ENCODE results near the gene ATP6V1E1.
"Not testable (repeated sequence)": the region's sequence is repeated elsewhere in the genome, so short reads cannot be mapped to it uniquely, and the experiment has no call there.

ATP6V1E1 gene

GRCh38 chr22:17628406-17629172, at the start of gene ATP6V1E1:
ATP6V1E1 (minus strand) TSS chr22:17628749; CDS start chr22:17628635, 114 bp downstream.
- peak; percentile 96 for DNase-seq

- no peak for DNase-seq
Observed at GRCh38 chr22:17675584-17675983, 47.0 kb upstream of the ATP6V1E1 start.

GRCh38 chr22:17674152-17674551, 45.6 kb upstream of the ATP6V1E1 start:
- no peak for DNase-seq

GRCh38 chr22:17672417-17672991, 44.0 kb upstream of the ATP6V1E1 start:
- DNase-seq, result peak; percentile 4

- DNase-seq, result not testable (repeated sequence)
Observed at GRCh38 chr22:17671521-17672092, 43.1 kb upstream of the ATP6V1E1 start.

GRCh38 chr22:17665854-17666253, 37.3 kb upstream of the ATP6V1E1 start:
- no peak for DNase-seq

GRCh38 chr22:17665248-17665647, 36.7 kb upstream of the ATP6V1E1 start:
- no peak for DNase-seq

GRCh38 chr22:17664414-17665055, 36.0 kb upstream of the ATP6V1E1 start:
- DNase-seq, result no peak

GRCh38 chr22:17656870-17657395, 28.4 kb upstream of the ATP6V1E1 start:
- DNase-seq, result no peak

GRCh38 chr22:17655289-17655688, 26.7 kb upstream of the ATP6V1E1 start:
- no peak for DNase-seq

- DNase-seq, result no peak
Observed at GRCh38 chr22:17648569-17648968, 20.0 kb upstream of the ATP6V1E1 start.

GRCh38 chr22:17647991-17648390, 19.4 kb upstream of the ATP6V1E1 start:
- no peak for DNase-seq

GRCh38 chr22:17647452-17647851, 18.9 kb upstream of the ATP6V1E1 start:
- no peak for DNase-seq

- DNase-seq, result not testable (repeated sequence)
Observed at GRCh38 chr22:17642357-17642756, 13.8 kb upstream of the ATP6V1E1 start.

- no peak for DNase-seq
Observed at GRCh38 chr22:17641269-17641668, 12.7 kb upstream of the ATP6V1E1 start.

GRCh38 chr22:17639247-17639741, 10.7 kb upstream of the ATP6V1E1 start:
- peak; percentile 50 for DNase-seq

GRCh38 chr22:17638432-17639246, 10.1 kb upstream of the ATP6V1E1 start, which contains the start of gene BCL2L13:
BCL2L13 (plus strand) TSS chr22:17638757; CDS start chr22:17655712, 16,955 bp downstream.
- DNase-seq, result peak; percentile 92

- DNase-seq, result no peak
Observed at GRCh38 chr22:17638182-17638431, 9.6 kb upstream of the ATP6V1E1 start.

- DNase-seq, result no peak
Observed at GRCh38 chr22:17637490-17638181, 9.1 kb upstream of the ATP6V1E1 start.

- DNase-seq, result not testable (repeated sequence)
Observed at GRCh38 chr22:17636850-17637249, 8.3 kb upstream of the ATP6V1E1 start.

GRCh38 chr22:17634696-17635095, 6.1 kb upstream of the ATP6V1E1 start:
- DNase-seq, result peak; percentile 87

- DNase-seq, result no peak
Observed at GRCh38 chr22:17633998-17634323, 5.4 kb upstream of the ATP6V1E1 start.
